ENCODE data around the gene SMARCA2.

The SMARCA2 gene

GRCh38 chr9:2109069-2109650, 94.0 kb downstream of the SMARCA2 start:
- Histone ChIP-seq H4K12ac (ENCODE audit: low read depth, low read length) (no peak overlapping the region), H3K27me3 (ENCODE audit: insufficient read depth, low read length) (no peaks in the 10 kb centered on the region), H3K23ac (ENCODE audit: low read length) (no peak overlapping the region), H3K4me1 (ENCODE audit: control insufficient read depth in 1 of 2, insufficient read depth in 2 of 2, low read length in 2 of 2) (no peaks in the 10 kb centered on the region), H2BK120ac (ENCODE audit: insufficient read depth, low read length, poor library complexity) (no peak overlapping the region), H3K14ac (ENCODE audit: low read length) (no peak overlapping the region), H3K4me2 (ENCODE audit: low read length) (no peak overlapping the region), H3K18ac (ENCODE audit: low read length) (no peak overlapping the region), H3K4ac (ENCODE audit: low read depth, low read length) (no peak overlapping the region), H2BK5ac (ENCODE audit: low read depth, low read length, poor library complexity) (no peak overlapping the region), H3K79me1 (ENCODE audit: low read length) (no peaks in the 10 kb centered on the region), H4K8ac (ENCODE audit: low read depth, low read length) (no peak overlapping the region), H2AFZ (ENCODE audit: insufficient read depth, low read length, poor library complexity) (no peak overlapping the region), H3K27ac (ENCODE audit: low read depth, low read length) (no peak overlapping the region), H3K79me2 (ENCODE audit: control insufficient read depth, insufficient read depth, low read length, poor library complexity) (no peaks in the 10 kb centered on the region), H3K9ac (ENCODE audit: low read length) (no peak overlapping the region), H2BK12ac (ENCODE audit: low read length) (no peak overlapping the region), H3K4me3 (ENCODE audit: low read depth, low read length) (no peak overlapping the region), H3K9me3 (ENCODE audit: insufficient read depth, low read depth, low read length) (no peaks in the 10 kb centered on the region), H2AK5ac (ENCODE audit: low read length) (no peak overlapping the region), H4K91ac (ENCODE audit: low read depth, low read length) (no peak overlapping the region), H3K36me3 (ENCODE audit: control insufficient read depth in 1 of 2, insufficient read depth in 2 of 2, low read length in 2 of 2) (peaks cover 15 to 43% of the 10 kb centered on the region in 2 experiments)
- DNase-seq = peak; percentile 12 to 80
- WGBS (ENCODE audit: extremely low coverage, insufficient coverage, insufficient read length) = no CpG with 5 or more reads among the region's 2 CpGs

DNA sequence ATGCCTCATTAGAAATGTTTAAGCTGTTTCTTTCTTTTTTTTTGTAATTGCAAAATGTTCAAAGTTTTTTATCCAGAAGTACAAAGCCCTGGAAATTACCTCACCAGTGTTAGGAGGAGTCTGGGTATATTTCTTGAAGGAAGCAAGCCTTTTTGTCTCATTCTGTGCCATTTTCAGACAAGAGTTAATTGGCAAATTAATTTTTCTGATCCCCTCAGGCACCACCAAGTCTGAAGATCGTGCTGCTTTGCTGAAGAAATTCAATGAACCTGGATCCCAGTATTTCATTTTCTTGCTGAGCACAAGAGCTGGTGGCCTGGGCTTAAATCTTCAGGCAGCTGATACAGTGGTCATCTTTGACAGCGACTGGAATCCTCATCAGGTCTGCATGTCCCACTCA, 94.9 kb downstream of the SMARCA2 start:
- Histone ChIP-seq H2AK5ac (ENCODE audit: low read length) (no peak overlapping the region), H3K27me3 (ENCODE audit: insufficient read depth, low read length) (no peaks in the 10 kb centered on the region), H3K4me1 (ENCODE audit: control insufficient read depth in 1 of 2, insufficient read depth in 2 of 2, low read length in 2 of 2) (no peaks in the 10 kb centered on the region), H4K8ac (ENCODE audit: low read depth, low read length) (no peak overlapping the region), H3K79me2 (ENCODE audit: control insufficient read depth, insufficient read depth, low read length, poor library complexity) (no peaks in the 10 kb centered on the region), H3K36me3 (ENCODE audit: control insufficient read depth in 1 of 2, insufficient read depth in 2 of 2, low read length in 2 of 2) (peaks cover 15 to 45% of the 10 kb centered on the region in 2 experiments), H2AFZ (ENCODE audit: insufficient read depth, low read length, poor library complexity) (no peak overlapping the region), H3K18ac (ENCODE audit: low read length) (no peak overlapping the region), H3K4me3 (ENCODE audit: low read depth, low read length) (no peak overlapping the region), H4K91ac (ENCODE audit: low read depth, low read length) (no peak overlapping the region), H3K4me2 (ENCODE audit: low read length) (no peak overlapping the region), H3K14ac (ENCODE audit: low read length) (no peak overlapping the region), H3K9ac (ENCODE audit: low read length) (no peak overlapping the region), H3K27ac (ENCODE audit: low read depth, low read length) (no peak overlapping the region), H4K12ac (ENCODE audit: low read depth, low read length) (no peak overlapping the region), H3K79me1 (ENCODE audit: low read length) (no peaks in the 10 kb centered on the region), H2BK5ac (ENCODE audit: low read depth, low read length, poor library complexity) (no peak overlapping the region), H2BK12ac (ENCODE audit: low read length) (no peak overlapping the region), H3K9me3 (ENCODE audit: insufficient read depth, low read depth, low read length) (no peaks in the 10 kb centered on the region), H3K4ac (ENCODE audit: low read depth, low read length) (no peak overlapping the region), H3K23ac (ENCODE audit: low read length) (no peak overlapping the region), H2BK120ac (ENCODE audit: insufficient read depth, low read length, poor library complexity) (no peak overlapping the region)
- WGBS (ENCODE audit: extremely low coverage, insufficient coverage, insufficient read length) = no CpG with 5 or more reads among the region's 2 CpGs
- DNase-seq = no peak

- Histone ChIP-seq H3K14ac (ENCODE audit: low read length) (no peak overlapping the region), H3K23ac (ENCODE audit: low read length) (no peak overlapping the region), H3K36me3 (ENCODE audit: control insufficient read depth in 1 of 2, insufficient read depth in 2 of 2, low read length in 2 of 2) (peaks cover 20 to 51% of the 10 kb centered on the region in 2 experiments), H2AFZ (ENCODE audit: insufficient read depth, low read length, poor library complexity) (no peak overlapping the region), H4K91ac (ENCODE audit: low read depth, low read length) (no peak overlapping the region), H3K4me2 (ENCODE audit: low read length) (no peak overlapping the region), H2BK120ac (ENCODE audit: insufficient read depth, low read length, poor library complexity) (no peak overlapping the region), H4K8ac (ENCODE audit: low read depth, low read length) (no peak overlapping the region), H3K4ac (ENCODE audit: low read depth, low read length) (no peak overlapping the region), H2AK5ac (ENCODE audit: low read length) (no peak overlapping the region), H2BK12ac (ENCODE audit: low read length) (no peak overlapping the region), H3K9ac (ENCODE audit: low read length) (no peak overlapping the region), H3K9me3 (ENCODE audit: insufficient read depth, low read depth, low read length) (no peaks in the 10 kb centered on the region), H4K12ac (ENCODE audit: low read depth, low read length) (no peak overlapping the region), H3K4me1 (ENCODE audit: control insufficient read depth in 1 of 2, insufficient read depth in 2 of 2, low read length in 2 of 2) (no peaks in the 10 kb centered on the region), H3K79me1 (ENCODE audit: low read length) (no peaks in the 10 kb centered on the region), H3K79me2 (ENCODE audit: control insufficient read depth, insufficient read depth, low read length, poor library complexity) (no peaks in the 10 kb centered on the region), H3K27me3 (ENCODE audit: insufficient read depth, low read length) (no peaks in the 10 kb centered on the region), H3K27ac (ENCODE audit: low read depth, low read length) (no peak overlapping the region), H2BK5ac (ENCODE audit: low read depth, low read length, poor library complexity) (no peak overlapping the region), H3K18ac (ENCODE audit: low read length) (no peak overlapping the region), H3K4me3 (ENCODE audit: low read depth, low read length) (no peak overlapping the region)
- no CpG with 5 or more reads among the region's 3 CpGs for WGBS (ENCODE audit: extremely low coverage, insufficient coverage, insufficient read length)
- peak in 1 of 2 donors; percentile 31 for DNase-seq
These were observed 100.9 kb downstream of the SMARCA2 start for GRCh38 chr9:2116073-2116472.

- no peak overlapping the region for H3K27ac ChIP-seq (ENCODE audit: low read depth, low read length)
- no peak overlapping the region for H2BK12ac ChIP-seq (ENCODE audit: low read length)
- no peaks in the 10 kb centered on the region for H3K4me1 ChIP-seq (ENCODE audit: control insufficient read depth in 1 of 2, insufficient read depth in 2 of 2, low read length in 2 of 2)
- H4K91ac ChIP-seq (ENCODE audit: low read depth, low read length) = no peak overlapping the region
- peaks cover 16 to 44% of the 10 kb centered on the region in 2 experiments for H3K36me3 ChIP-seq (ENCODE audit: control insufficient read depth in 1 of 2, insufficient read depth in 2 of 2, low read length in 2 of 2)
- no peaks in the 10 kb centered on the region for H3K79me1 ChIP-seq (ENCODE audit: low read length)
- no peaks in the 10 kb centered on the region for H3K9me3 ChIP-seq (ENCODE audit: insufficient read depth, low read depth, low read length)
- DNase-seq = no peak
- H2BK5ac ChIP-seq (ENCODE audit: low read depth, low read length, poor library complexity) = no peak overlapping the region
- no peak overlapping the region for H3K23ac ChIP-seq (ENCODE audit: low read length)
- H3K27me3 ChIP-seq (ENCODE audit: insufficient read depth, low read length) = no peaks in the 10 kb centered on the region
- no peak overlapping the region for H4K12ac ChIP-seq (ENCODE audit: low read depth, low read length)
- H3K79me2 ChIP-seq (ENCODE audit: control insufficient read depth, insufficient read depth, low read length, poor library complexity) = no peaks in the 10 kb centered on the region
- no peak overlapping the region for H2AK5ac ChIP-seq (ENCODE audit: low read length)
- H2AFZ ChIP-seq (ENCODE audit: insufficient read depth, low read length, poor library complexity) = no peak overlapping the region
- WGBS (ENCODE audit: extremely low coverage, insufficient coverage, insufficient read length) = no CpG with 5 or more reads among the region's 6 CpGs
- H3K9ac ChIP-seq (ENCODE audit: low read length) = peak overlapping the region; percentile 7
- no peak overlapping the region for H4K8ac ChIP-seq (ENCODE audit: low read depth, low read length)
- no peak overlapping the region for H3K4me2 ChIP-seq (ENCODE audit: low read length)
- no peak overlapping the region for H3K14ac ChIP-seq (ENCODE audit: low read length)
- H2BK120ac ChIP-seq (ENCODE audit: insufficient read depth, low read length, poor library complexity) = no peak overlapping the region
- H3K4me3 ChIP-seq (ENCODE audit: low read depth, low read length) = no peak overlapping the region
- no peak overlapping the region for H3K18ac ChIP-seq (ENCODE audit: low read length)
- no peak overlapping the region for H3K4ac ChIP-seq (ENCODE audit: low read depth, low read length)
These were observed 102.4 kb downstream of the SMARCA2 start for GRCh38 chr9:2117527-2117926.
